Stimulated activated naive B cell treated with anti-CD40 and anti-IgM and Interleukin-4, amounts not matched to agents 10 μg/mL and 1 μg/mL and 100 μg/mL, for 72 hours (primary cell): ENCODE measurements around the gene SYN1.

Experiments used
- ATAC-seq, 2 donors: fragments of 150-1000 bp; cut with Tn5 transposase; replicated peaks; 2 replicates each; pipeline ENCODE4 v1.10.0; 2021; ENCODE audit warnings: moderate library complexity in 1 of 2
- DNase-seq: peaks from one replicate; pipeline ENCODE4 v3.0.0; 2021
- H3K27ac Mint-ChIP-seq: one replicate; pipeline ENCODE4 v1.8.0; 2022; ENCODE audit warnings: mild to moderate bottlenecking, mixed read lengths
- H3K27me3 Mint-ChIP-seq, 2 donors: one replicate each; pipeline ENCODE4 v1.8.0; 2022; ENCODE audit warnings: mixed read lengths in 2 of 2
- H3K36me3 Mint-ChIP-seq, 2 donors: one replicate each; pipeline ENCODE4 v1.8.0; 2022; ENCODE audit warnings: mixed read lengths in 2 of 2, mild to moderate bottlenecking in 1 of 2
- H3K4me1 Mint-ChIP-seq, 2 donors: one replicate each; pipeline ENCODE4 v1.8.0; 2022; ENCODE audit warnings: mixed read lengths in 2 of 2, mild to moderate bottlenecking in 1 of 2
- H3K4me3 Mint-ChIP-seq, 2 donors: one replicate each; pipeline ENCODE4 v1.8.0; 2022; ENCODE audit warnings: mild to moderate bottlenecking in 2 of 2, mixed read lengths in 2 of 2, moderate library complexity in 1 of 2
- H3K9me3 Mint-ChIP-seq, 2 donors: one replicate each; pipeline ENCODE4 v1.8.0; 2022; ENCODE audit warnings: mixed read lengths in 2 of 2, mild to moderate bottlenecking in 1 of 2

Gene SYN1

DNA sequence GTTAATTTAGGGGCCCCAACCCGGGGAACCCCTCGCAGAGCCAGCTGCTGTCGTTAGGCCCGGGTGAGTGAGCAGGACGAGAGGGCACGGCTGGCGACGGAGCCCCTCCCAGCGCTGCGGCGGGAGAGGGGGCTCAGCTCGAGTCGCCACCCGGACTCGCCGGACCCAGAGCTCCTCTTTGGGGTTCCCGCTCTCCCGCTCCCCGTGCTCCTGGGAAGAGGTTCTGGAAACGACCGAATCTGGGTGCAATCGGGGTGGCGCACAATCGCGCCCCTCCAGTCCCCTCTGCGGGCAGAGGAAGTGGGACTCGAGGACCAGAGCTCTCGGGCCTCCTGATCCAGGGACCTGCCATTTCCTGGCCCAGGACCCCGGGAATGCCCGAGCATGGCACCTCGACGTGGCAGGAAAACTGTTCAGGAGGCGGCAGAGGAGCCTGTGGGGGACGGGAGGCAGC is 95.9 kb downstream of the SYN1 start:
- Mint-ChIP-seq H3K9me3 (no peaks in the 10 kb centered on the region), H3K36me3 (no peaks in the 10 kb centered on the region), H3K4me3 (peak overlapping the region; percentile 70 to 78), H3K27me3 (peaks cover 0 to 5% of the 10 kb centered on the region in 2 donors), H3K4me1 (no peaks in the 10 kb centered on the region), H3K27ac (no peak overlapping the region)
- ATAC-seq (peak in 1 of 2 donors; percentile 51), DNase-seq (no peak)

DNA sequence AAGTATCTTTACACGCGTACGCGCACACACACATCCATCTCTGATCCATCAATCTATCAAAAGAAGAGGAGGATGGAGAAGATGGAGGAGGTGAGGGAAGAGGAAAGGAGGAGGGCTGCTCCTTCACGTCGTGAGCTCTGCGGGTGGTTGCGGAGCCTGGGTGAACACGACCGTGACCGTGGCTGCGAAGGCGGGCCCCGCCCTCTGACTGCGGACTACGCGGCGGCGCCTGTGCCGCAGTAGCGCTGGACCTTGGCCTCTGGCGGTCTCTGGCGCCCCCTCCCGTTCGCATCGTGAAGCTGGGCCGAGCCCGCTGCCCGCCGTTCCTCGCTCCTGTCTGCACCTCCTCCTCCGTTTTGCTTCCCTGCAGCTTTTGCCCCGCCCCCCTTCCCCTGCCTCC is 96.4 kb downstream of the SYN1 start:
- peak; percentile 75 for DNase-seq
- no peaks in the 10 kb centered on the region for H3K9me3 Mint-ChIP-seq

More for the DNA sequence above, 96.4 kb downstream of the SYN1 start:
- ATAC-seq = peak; percentile 98 to 99
- Mint-ChIP-seq H3K36me3 (no peaks in the 10 kb centered on the region), H3K27me3 (peaks cover 0 to 5% of the 10 kb centered on the region in 2 donors), H3K4me3 (peak overlapping the region; percentile 70 to 78), H3K4me1 (peaks cover 1 to 3% of the 10 kb centered on the region in 2 donors), H3K27ac (peak overlapping the region; percentile 16)
